DOHH2 (cell line): ENCODE measurements around the gene SH3BP5.

Experiments
- H3F3A ChIP-seq: fragments of 200-600 bp; sonication (generic), shearing (Covaris generic); 2 replicates; pipeline ENCODE4 v1.6.0; 2016; ENCODE audit warnings: antibody characterized with exemption, mild to moderate bottlenecking; ENCODE audit not compliant: control insufficient read depth, insufficient read depth
- H3K27ac ChIP-seq: fragments of 200-600 bp; sonication (generic); 2 replicates; pipeline ENCODE4 v1.5.1; 2014; ENCODE audit warnings: low read depth, mild to moderate bottlenecking, low read length, moderate library complexity
- H3K27me3 ChIP-seq: fragments of 200-600 bp; sonication (generic); 2 replicates; pipeline ENCODE4 v1.6.1; 2014; ENCODE audit warnings: mild to moderate bottlenecking, low read length, mixed read lengths; ENCODE audit not compliant: control insufficient read depth
- H3K36me3 ChIP-seq: fragments of 200-600 bp; sonication (generic); 2 replicates; pipeline ENCODE4 v1.6.1; 2014; ENCODE audit warnings: mild to moderate bottlenecking, low read length, moderate library complexity, mixed read lengths; ENCODE audit not compliant: control insufficient read depth
- H3K4me1 ChIP-seq: fragments of 200-600 bp; sonication (generic); 2 replicates; pipeline ENCODE4 v1.6.1; 2014; ENCODE audit warnings: mild to moderate bottlenecking, low read length, mixed read lengths; ENCODE audit not compliant: control insufficient read depth
- H3K4me2 ChIP-seq: fragments of 200-600 bp; sonication (generic); 2 replicates; pipeline ENCODE4 v1.6.0; 2014; ENCODE audit warnings: mild to moderate bottlenecking, low read length, moderate library complexity
- H3K4me3 ChIP-seq: fragments of 200-600 bp; sonication (generic); 2 replicates; pipeline ENCODE4 v1.5.1; 2014; ENCODE audit warnings: mild to moderate bottlenecking, low read length, mixed read lengths
- H3K79me2 ChIP-seq: fragments of 200-600 bp; sonication (generic); 2 replicates; pipeline ENCODE4 v1.6.1; 2014; ENCODE audit warnings: mild to moderate bottlenecking, low read length, mixed read lengths; ENCODE audit not compliant: control insufficient read depth
- H3K9me2 ChIP-seq: fragments of 200-600 bp; sonication (generic); replicated peaks from 2 replicates; pipeline ENCODE4 v1.6.1; 2014; ENCODE audit warnings: mild to moderate bottlenecking, low read length, mixed read lengths; ENCODE audit not compliant: control insufficient read depth
- H3K9me3 ChIP-seq: fragments of 200-600 bp; sonication (generic); 2 replicates; pipeline ENCODE4 v1.6.1; 2014; ENCODE audit warnings: antibody characterized with exemption, low read length, mixed read lengths; ENCODE audit not compliant: control insufficient read depth, insufficient read depth
- H4K20me1 ChIP-seq: fragments of 200-600 bp; sonication (generic); 2 replicates; pipeline ENCODE4 v1.6.0; 2014; ENCODE audit warnings: low read depth, mild to moderate bottlenecking, antibody characterized with exemption, low read length, moderate library complexity; ENCODE audit not compliant: control insufficient read depth, insufficient read depth
- CTCF ChIP-seq: fragments of 200-600 bp; sonication (generic); IDR thresholded peaks from one replicate; pipeline ENCODE4 v1.5.1; 2014; ENCODE audit warnings: antibody characterized with exemption, mild to moderate bottlenecking, low read depth, low read length; ENCODE audit not compliant: poor library complexity, severe bottlenecking
- EZH2phosphoT487 ChIP-seq: fragments of 200-600 bp; sonication (generic); IDR thresholded peaks from 2 replicates; pipeline ENCODE4 v1.6.1; 2017; ENCODE audit warnings: borderline replicate concordance, mild to moderate bottlenecking, antibody characterized with exemption, low read length, moderate library complexity, mixed read lengths

SH3BP5 gene

DNA sequence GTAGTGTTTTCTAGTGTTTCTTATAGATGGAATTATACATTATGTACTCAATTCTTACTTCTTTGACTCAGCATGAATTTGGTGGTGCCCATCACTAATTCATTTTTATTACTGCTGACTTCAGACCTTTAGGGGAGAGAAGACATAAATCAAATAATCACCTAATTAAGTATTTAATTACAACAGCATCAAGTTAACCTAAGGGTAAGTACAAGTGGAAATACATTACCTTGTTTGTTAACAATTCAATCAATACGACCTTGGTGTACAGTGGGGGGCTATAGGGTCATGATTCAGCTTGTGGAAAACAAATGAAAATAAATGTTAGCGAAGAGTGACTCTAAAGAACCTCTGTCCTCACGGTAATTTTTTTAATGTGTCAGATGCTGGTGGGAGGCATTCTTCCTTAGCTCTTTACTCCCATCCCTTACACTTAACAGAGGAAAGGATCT, 126.9 kb downstream of the SH3BP5 start:
- Histone ChIP-seq H3F3A (peaks cover 7% of the 10 kb centered on the region), H3K27me3 (no peaks in the 10 kb centered on the region), H3K9me3 (no peaks in the 10 kb centered on the region), H3K79me2 (peaks cover 44% of the 10 kb centered on the region), H3K27ac (peak overlapping the region; percentile 3; the same call in 1 of the 2 replicates), H3K4me3 (peak overlapping the region; percentile 91), H3K4me2 (peak overlapping the region; percentile 89), H3K4me1 (peaks cover 49% of the 10 kb centered on the region), H4K20me1 (0 out of 2 replicates have a peak, but pooled peaks cover 4% of the 10 kb centered on the region), H3K9me2 (no peaks in the 10 kb centered on the region), H3K36me3 (peaks cover 31% of the 10 kb centered on the region)
- TF ChIP-seq CTCF (no peak), EZH2phosphoT487 (no peak)
